Renal pelvis (tissue), 4 donors: Measurements from ENCODE around the gene SNRNP70. TPM values are rescaled to one million over a fixed set of nuclear protein-coding genes. Genes with fewer than 3 reads are reported as not detected.
A peak's percentile ranks its signal among the peaks of the same experiment; 100 is the strongest.

Source experiments
- DNase-seq: peaks from one replicate; pipeline ENCODE4 v3.0.0-alpha.2; 2013
- polyA plus RNA-seq, 3 donors: library from polyadenylated mRNA; unstranded; fragments of 120-200 nt; gene quantifications; one replicate each; pipeline ENCODE4 v1.2.1, GENCODE V29; 2013; ENCODE audit not compliant: insufficient read length in 3 of 3

SNRNP70 gene
- polyA plus RNA-seq, 3 donors, result 322 to 406 (median 393) TPM

GRCh38 chr19:49086296-49086695 is 1.0 kb downstream of the SNRNP70 start:
- DNase-seq, result no peak

- no peak for DNase-seq
These were observed 6.3 kb downstream of the SNRNP70 start for GRCh38 chr19:49091391-49092038.

DNA sequence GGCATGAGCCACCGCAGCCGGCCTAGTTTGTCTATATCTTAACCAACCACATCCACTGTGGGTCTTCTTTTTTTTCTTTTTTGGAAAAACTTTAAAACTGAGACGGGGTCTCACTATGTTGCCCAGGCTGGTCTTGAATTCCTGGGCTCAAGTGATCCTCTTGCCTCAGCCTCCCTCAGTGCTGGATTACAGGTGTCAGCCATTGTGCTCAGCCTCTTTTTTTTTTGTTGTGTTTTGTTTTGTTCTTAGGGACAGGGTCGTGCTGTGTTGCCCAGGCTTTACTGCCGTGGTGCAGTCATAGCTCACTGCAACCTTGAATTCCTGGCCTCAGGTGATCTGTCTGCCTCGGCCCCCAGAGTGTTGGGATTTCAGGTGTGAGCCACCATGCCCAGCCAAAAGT is 7.4 kb downstream of the SNRNP70 start:
- no peak for DNase-seq

DNA sequence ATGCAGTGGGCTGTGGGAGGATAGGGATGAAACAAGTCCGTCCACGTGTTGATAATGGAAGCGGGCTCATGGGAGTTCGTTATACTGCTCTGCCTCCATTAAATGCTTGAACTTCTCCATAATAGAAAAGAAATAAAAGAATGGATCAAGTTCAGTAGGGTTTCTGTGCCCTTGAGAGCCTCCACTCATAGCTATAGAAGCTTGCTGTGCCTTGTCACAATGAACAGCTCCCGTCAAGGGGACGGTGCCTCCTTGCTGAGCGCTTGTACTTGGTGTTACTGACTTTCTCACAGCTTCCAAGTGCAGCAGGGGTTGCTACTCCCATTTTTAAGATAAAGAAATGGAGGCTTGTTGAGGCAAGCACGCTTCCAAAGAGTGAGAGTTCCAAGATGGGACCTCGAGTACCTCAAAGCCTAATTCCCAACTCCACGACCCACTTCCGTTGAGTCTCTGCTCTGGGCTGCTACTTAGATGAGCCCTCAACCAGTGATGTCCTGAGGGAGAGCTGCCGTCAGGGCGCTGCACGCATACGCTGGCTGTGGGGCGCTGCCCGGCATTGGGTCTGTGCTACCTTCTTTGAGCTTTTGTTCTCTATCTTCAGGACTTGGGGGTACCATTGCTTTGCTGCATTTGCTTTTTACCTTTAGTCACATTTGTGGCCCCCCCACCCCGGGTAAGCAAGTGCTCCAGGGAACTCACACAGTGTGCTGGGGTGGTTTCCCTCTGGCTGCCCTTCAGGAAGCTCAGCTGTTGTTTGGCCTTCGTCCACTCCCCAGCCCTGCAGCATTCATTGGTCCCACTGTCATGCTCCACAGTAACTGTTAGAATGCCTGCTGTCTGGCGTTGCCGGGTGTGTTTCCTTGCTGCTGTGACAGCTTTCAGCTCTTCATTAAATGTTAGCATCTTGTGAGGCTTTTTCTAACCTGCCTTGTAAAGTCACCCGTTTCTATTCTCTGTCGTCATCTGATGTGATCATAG is 9.5 kb downstream of the SNRNP70 start:
- DNase-seq, result no peak

- peak; percentile 52 for DNase-seq
These were observed 12.4 kb downstream of the SNRNP70 start for GRCh38 chr19:49097453-49098288.

DNA sequence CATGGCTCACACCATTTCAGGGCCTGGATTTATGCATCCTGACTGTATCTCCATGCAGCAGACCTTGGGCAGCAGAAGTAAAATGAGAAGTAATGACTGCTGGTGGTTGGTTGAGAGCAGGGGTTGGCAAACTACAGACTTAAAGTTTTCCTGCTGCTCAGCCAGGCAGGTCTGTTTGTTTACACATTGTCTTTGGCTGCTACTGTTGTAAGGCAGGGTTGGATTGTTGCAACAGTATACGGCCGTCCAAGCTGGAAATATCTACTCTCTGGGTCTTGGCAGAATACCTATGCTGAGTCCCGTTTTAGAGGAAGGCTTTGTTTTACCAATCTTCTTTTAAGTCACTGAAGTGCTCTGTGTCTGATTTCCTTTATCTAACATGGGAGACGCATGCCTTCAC is 13.5 kb downstream of the SNRNP70 start:
- no peak for DNase-seq

DNA sequence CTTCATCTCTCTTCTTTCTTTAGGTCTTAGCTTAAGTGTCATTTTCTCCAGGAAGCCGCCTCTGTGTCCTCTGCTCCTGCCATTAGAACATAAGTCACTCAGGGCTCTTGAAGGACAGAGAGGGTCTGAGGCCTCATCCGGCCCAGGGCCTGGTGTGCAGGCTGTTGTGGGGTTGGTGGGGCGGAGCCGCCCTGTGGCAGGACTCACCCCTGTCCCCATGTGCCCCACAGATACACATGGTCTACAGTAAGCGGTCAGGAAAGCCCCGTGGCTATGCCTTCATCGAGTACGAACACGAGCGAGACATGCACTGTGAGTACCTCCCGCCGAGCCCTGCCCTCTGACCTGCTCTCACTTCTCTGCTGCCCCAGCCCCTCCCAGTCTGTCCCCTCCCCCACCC is 15.9 kb downstream of the SNRNP70 start:
- DNase-seq, result no peak

DNA sequence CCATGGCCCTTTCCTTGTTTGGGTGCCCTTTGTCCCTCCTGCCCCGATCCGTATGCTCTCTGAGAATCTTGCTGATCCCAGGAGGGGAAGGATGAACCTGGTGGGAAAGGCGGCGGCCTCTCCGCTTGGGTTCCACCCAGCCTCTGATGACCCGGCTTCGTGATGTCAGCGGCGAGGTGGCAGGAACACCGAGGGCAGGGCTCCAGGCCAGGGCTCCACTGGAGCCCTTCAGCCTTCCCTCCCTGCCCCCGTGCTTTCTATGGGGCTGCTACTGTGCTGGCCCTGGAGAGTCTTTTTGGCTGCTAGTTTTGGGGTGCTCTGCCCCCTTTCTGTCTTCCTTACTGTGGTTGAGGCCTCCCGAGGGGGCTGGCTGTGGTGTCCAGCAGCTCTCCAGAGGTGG is 17.1 kb downstream of the SNRNP70 start:
- DNase-seq, result no peak

DNA sequence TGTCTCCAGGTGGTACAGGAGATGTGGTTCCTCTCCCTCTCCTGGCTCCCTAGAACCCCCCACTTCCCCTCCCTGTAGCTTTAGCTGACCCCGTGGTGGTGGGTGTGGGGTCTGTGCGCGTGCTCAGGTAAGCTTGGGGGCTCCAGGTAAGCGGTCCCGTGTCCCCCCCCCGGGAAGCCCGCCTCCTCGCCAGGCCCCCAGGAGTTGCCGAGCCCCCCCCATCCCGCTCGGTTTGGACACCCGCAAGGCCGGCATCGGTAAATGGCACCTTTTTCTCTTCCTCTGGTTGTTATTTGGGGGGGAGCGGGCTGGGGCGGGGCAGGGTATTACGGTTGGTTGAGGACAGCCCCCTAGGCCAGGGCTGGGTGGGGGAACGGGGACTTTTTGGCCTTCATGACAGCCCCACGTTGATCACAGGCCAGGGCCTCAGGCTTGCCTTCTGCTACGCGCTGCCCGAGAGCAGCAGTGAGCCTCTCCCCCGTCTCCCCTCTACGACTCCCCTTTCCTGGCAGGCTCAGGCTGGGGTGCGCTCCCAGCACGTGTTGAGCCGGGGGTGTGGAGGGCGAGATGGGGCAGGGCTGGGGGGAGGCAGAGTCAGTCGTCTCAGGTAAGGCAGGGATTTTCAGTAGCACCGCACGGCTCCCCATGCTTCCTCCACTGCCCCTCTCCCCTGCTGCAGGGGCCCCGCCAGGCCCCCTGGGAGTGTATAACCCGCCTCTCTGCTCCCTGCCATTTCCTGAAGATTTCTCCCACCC is 18.3 kb downstream of the SNRNP70 start:
- DNase-seq, result no peak

DNA sequence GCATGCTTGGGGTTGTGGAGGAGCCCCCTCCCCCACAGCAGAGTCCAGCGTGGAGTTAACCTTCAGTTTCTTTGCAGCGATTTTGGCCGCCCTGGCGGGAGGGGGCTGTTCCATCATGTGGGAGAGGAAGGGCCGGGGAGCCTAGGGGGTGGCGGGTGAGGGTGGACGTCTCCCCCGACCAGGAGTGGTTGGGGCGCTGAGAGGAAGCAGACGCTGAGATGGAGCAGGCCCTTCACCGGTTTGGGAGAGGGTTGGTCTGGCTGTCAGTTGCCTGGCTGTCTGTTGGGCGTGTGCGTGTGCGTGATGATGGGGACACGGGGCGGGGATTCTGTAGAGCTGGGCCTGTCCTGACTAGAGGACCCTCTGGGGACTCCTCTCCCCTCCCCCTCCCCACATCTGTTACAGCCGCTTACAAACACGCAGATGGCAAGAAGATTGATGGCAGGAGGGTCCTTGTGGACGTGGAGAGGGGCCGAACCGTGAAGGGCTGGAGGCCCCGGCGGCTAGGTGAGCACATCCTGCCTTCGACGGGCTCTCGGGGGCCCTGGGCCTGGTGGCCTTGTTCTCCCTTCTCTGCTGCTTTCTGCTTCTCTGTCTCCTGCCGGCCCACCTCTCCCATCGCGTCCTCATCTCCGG is 19.1 kb downstream of the SNRNP70 start:
- DNase-seq, result peak; percentile 65

DNA sequence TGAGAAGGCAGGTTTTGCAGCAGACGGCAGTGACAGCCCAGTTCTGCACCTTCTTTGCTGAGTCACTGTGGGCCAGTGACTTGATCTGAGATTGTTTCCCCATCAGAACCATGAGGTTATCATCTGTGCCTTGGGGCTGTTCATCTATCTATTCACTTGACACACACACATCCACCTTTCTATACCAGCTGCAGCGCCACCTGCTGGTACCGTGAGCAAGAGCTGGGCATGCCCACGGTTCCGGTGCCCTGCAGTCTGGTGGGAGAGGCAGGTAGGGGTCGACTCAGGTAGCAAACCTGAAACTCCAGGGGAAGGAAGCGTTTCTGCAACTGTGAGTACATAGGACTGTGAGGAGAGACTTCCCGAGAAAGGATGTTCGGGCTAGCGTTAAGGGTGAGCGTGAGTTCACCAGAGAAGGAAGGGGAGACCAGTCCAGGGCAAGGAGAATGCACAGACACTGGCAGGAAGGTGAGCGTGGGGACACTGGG is 21.4 kb downstream of the SNRNP70 start:
- DNase-seq, result no peak

GRCh38 chr19:49107625-49108459 is 22.6 kb downstream of the SNRNP70 start:
- DNase-seq, result no peak

DNA sequence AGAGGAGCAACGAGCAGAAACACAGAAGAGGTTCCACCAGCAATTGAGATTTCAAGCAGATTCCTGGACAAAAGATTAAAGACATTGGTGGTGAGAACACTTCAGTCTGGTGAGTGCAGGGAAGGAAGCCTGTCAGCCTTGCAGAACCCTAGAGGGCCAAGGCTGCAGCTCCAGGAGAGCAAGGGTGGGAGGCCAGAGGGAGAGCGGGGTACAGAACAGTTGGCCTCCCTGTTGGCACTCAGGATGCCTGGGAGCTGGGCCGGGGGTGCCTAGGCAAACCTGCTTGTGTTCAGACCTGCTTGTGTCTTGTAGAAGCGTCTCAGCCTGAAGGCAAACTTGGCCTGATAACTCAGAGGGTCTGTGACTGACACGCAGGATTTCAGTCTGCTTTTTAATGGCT is 23.8 kb downstream of the SNRNP70 start:
- no peak for DNase-seq

- no peak for DNase-seq
These were observed 24.4 kb downstream of the SNRNP70 start for GRCh38 chr19:49109569-49110233.

DNA sequence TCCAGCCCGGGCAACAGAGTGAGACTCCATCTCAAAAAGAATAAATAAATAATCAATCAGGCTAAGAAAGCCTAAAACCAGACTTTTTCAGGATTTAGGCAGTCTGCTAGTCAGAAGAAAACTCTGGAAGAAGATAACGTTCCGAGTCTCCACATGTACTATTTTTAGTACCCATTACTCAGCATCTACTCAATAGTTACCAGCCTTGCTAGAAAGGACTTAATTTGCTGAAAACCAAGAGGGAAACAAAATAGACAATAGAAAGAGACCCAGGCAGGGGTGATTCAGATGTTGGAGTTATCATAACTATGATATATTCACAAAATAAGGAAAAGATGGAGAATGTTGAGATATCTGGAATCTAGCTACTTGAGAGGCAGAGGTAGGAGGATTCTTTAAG is 25.3 kb downstream of the SNRNP70 start:
- no peak for DNase-seq

DNA sequence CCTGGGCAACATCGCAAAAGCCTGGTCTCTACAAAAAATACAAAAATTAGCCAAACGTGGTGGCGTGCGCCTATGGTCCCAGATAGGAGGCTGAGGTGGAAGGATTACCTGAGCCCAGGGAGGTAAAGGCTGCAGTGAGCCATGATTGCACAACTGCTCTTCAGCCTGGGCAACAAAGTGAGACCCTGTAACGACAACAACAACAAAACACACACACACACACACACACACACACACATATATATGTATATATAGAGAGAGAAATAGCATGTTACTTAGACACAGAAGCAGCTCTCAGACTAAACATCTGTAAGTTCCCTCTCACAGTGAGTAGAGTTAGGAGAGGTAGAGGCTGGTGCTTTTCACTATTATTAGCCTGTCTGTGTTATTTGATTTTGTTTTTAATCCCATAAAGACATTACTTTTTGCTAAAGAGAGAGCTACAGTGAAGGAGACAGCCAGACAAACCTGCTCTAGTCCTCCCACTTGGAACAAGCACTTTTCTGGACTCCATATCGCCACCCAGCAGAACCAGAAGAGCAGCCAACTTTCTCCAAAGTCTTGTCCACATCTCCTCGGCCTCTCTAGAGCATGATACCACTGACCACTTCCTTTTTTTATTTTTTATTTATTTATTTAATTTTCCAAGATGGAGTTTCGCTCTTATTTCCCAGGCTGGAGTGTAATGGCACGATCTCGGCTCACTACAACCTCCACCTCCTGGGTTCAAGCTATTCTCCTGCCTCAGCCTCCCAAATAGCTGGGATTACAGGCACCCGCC is 26.2 kb downstream of the SNRNP70 start:
- DNase-seq, result no peak

GRCh38 chr19:49113762-49114629 is 28.7 kb downstream of the SNRNP70 start, which contains the start of gene LIN7B:
Gene LIN7B (plus strand): TSS chr19:49114370. CDS start chr19:49114405, 35 bp downstream.
- peak; percentile 72 for DNase-seq
